Endodermal cell (in vitro differentiated cells): ENCODE results near the gene NTN3. TPM values are rescaled to one million over a fixed set of nuclear protein-coding genes. Genes with fewer than 3 reads are reported as not detected.
"Not testable (repeated sequence)": the region's sequence is repeated elsewhere in the genome, so short reads cannot be mapped to it uniquely, and the experiment has no call there.

Experiments
- DNase-seq: peaks from one replicate; pipeline ENCODE4 v3.0.0-alpha.2; 2017
- H3K27ac ChIP-seq: 2 replicates; pipeline ENCODE4 v1.5.1; 2013; ENCODE audit warnings: mild to moderate bottlenecking, low read depth, low read length, moderate library complexity
- H3K27me3 ChIP-seq: 2 replicates; pipeline ENCODE4 v1.6.1; 2013; ENCODE audit warnings: mild to moderate bottlenecking, low read length, moderate library complexity; ENCODE audit not compliant: insufficient read depth, control insufficient read depth, poor library complexity, severe bottlenecking
- H3K36me3 ChIP-seq: 2 replicates; pipeline ENCODE4 v1.7.0; 2013; ENCODE audit warnings: mild to moderate bottlenecking, low read length, moderate library complexity; ENCODE audit not compliant: control insufficient read depth, insufficient read depth
- H3K4me1 ChIP-seq: one replicate; pipeline ENCODE4 v1.7.0; 2013; ENCODE audit warnings: low read length; ENCODE audit not compliant: control insufficient read depth, insufficient read depth
- H3K4me3 ChIP-seq: 2 replicates; pipeline ENCODE4 v1.5.1; 2013; ENCODE audit warnings: mild to moderate bottlenecking, low read length, moderate library complexity
- H3K9ac ChIP-seq: 2 replicates; pipeline ENCODE4 v1.6.1; 2013; ENCODE audit warnings: mild to moderate bottlenecking, low read length, moderate library complexity; ENCODE audit not compliant: poor library complexity, severe bottlenecking; ENCODE audit errors: extremely low read depth
- H3K9me3 ChIP-seq: 2 replicates; pipeline ENCODE4 v1.6.1; 2013; ENCODE audit warnings: mild to moderate bottlenecking, low read length, moderate library complexity; ENCODE audit not compliant: control insufficient read depth
- H3K27ac Mint-ChIP-seq: 2 replicates; pipeline ENCODE4 v1.8.0; 2020; ENCODE audit warnings: mixed read lengths
- H3K27me3 Mint-ChIP-seq: 2 replicates; pipeline ENCODE4 v1.8.0; 2021; ENCODE audit warnings: mild to moderate bottlenecking, mixed read lengths; ENCODE audit not compliant: insufficient read depth
- H3K36me3 Mint-ChIP-seq: 2 replicates; pipeline ENCODE4 v1.8.0; 2020; ENCODE audit warnings: low read depth, mixed read lengths
- H3K4me1 Mint-ChIP-seq: 2 replicates; pipeline ENCODE4 v1.8.0; 2020; ENCODE audit warnings: mixed read lengths
- H3K4me3 Mint-ChIP-seq: 2 replicates; pipeline ENCODE4 v1.8.0; 2020; ENCODE audit warnings: mild to moderate bottlenecking, moderate library complexity, mixed read lengths
- H3K9me3 Mint-ChIP-seq: 2 replicates; pipeline ENCODE4 v1.8.0; 2020; ENCODE audit warnings: mild to moderate bottlenecking, mixed read lengths
- WGBS, 2 experiments: methylation state at CpG; one replicate each; pipeline versions ENCODE4 v1.1.5 to v1.1.7; 2013; ENCODE audit warnings: missing lambda C conversion rate in 2 of 2, mixed read lengths in 1 of 2; ENCODE audit not compliant: insufficient coverage in 1 of 2, insufficient read length in 1 of 2; 5-methylcytosine and 5-hydroxymethylcytosine counted together
- total RNA-seq, 2 donors: library from RNA; stranded (reverse); fragmentation: NEBNext Ultra II Directional in 1 of 2; extraction: Animal tissue kit (Norgen Biotek cat#: 25700) in 1 of 2; gene quantifications; 2 replicates in 1 of 2; 3 replicates in 1 of 2; pipeline ENCODE4 v1.2.1, GENCODE V29; 2021
- TF ChIP-seq, protein P1 (sequence below): fragments of 200-600 bp; sonication (generic); conservative IDR thresholded peaks from 2 replicates; pipeline ENCODE4 v1.5.0; 2021; ENCODE audit warnings: antibody characterized with exemption, mild to moderate bottlenecking

Gene NTN3
- total RNA-seq, 2 donors from 2014 or later = 0.48 to 0.62 TPM

DNA sequence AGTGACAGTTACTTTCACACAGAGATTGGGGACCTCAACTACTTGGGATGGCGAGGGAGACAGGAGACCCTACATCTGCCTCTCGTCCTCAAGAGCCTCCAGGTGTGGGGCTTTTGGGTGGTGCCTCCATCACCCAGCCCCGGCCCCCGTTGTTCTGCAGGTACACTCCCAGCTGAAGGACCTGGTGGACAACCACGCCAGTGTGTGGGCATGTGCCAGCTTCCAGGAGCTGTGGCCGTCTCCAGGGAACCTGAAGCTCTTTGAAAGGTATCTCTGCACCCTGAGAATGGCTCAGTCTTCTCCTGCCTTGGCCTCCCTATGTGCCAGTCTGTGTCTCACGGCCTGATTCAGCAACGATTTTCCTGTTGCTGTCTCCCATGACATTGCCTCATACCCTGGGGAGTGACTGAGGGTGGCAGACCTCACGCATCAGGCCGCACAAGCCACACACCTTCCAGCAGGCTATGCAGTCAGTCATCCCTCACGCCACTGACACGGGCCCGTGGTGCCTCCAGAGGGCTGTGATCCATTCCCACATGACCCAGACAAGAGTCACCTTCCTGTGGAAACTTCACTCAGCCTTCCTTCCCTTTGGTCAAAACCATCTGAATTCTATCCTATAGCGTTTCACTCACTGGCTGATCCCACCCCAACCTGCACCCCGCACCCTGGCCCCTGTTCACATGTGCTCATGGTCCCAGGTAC, 38.1 kb upstream of the NTN3 start:
- Histone ChIP-seq H3K36me3 (peaks cover 66% of the 10 kb centered on the region), H3K27ac (no peak overlapping the region), H3K9me3 (no peaks in the 10 kb centered on the region), H3K9ac (no peak overlapping the region), H3K27me3 (no peaks in the 10 kb centered on the region), H3K4me3 (no peak overlapping the region), H3K4me1 (peaks cover 9% of the 10 kb centered on the region)
- TF ChIP-seq, protein P1, sequence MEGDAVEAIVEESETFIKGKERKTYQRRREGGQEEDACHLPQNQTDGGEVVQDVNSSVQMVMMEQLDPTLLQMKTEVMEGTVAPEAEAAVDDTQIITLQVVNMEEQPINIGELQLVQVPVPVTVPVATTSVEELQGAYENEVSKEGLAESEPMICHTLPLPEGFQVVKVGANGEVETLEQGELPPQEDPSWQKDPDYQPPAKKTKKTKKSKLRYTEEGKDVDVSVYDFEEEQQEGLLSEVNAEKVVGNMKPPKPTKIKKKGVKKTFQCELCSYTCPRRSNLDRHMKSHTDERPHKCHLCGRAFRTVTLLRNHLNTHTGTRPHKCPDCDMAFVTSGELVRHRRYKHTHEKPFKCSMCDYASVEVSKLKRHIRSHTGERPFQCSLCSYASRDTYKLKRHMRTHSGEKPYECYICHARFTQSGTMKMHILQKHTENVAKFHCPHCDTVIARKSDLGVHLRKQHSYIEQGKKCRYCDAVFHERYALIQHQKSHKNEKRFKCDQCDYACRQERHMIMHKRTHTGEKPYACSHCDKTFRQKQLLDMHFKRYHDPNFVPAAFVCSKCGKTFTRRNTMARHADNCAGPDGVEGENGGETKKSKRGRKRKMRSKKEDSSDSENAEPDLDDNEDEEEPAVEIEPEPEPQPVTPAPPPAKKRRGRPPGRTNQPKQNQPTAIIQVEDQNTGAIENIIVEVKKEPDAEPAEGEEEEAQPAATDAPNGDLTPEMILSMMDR = no peak
- Mint-ChIP-seq H3K9me3 (no peaks in the 10 kb centered on the region), H3K36me3 (peaks cover 48% of the 10 kb centered on the region), H3K27me3 (peaks cover 1% of the 10 kb centered on the region), H3K4me1 (peaks cover 18% of the 10 kb centered on the region), H3K27ac (no peak overlapping the region), H3K4me3 (no peak overlapping the region)
- WGBS, 2 experiments = 92 to 97% methylated on average over 9 to 15 of the region's 15 CpGs
- DNase-seq = no peak

DNA sequence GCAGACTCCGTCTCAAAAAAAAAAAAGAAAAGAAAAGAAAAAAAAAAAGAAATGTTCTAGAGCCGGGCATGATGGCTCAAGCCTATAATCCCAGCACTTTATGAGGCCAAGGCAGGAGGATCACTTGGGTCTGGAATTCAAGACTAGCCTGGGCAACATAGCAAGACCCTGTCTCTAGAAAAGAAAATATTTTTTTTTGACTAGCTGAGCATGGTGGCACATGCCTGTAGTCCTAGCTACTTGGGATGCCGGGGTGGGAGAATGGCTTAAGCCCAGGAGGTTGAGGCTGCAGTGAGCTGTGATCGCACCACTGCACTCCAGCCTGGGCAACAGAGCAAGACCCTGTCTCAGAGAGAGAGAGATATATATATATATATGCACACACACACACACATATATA, 35.9 kb upstream of the NTN3 start:
- not testable (repeated sequence) for H3K27me3 ChIP-seq, H3K27ac ChIP-seq, H3K4me1 Mint-ChIP-seq, H3K9me3 ChIP-seq, H3K4me3 Mint-ChIP-seq, H3K9ac ChIP-seq, DNase-seq, H3K27ac Mint-ChIP-seq, H3K27me3 Mint-ChIP-seq, H3K9me3 Mint-ChIP-seq, H3K4me1 ChIP-seq, H3K4me3 ChIP-seq
- peaks cover 69% of the 10 kb centered on the region for H3K36me3 Mint-ChIP-seq
- peaks cover 88% of the 10 kb centered on the region for H3K36me3 ChIP-seq
- 76% methylated on average over 3 of the region's 4 CpGs; no CpG with 5 or more reads in 1 of the 2 experiments for WGBS, 2 experiments

DNA sequence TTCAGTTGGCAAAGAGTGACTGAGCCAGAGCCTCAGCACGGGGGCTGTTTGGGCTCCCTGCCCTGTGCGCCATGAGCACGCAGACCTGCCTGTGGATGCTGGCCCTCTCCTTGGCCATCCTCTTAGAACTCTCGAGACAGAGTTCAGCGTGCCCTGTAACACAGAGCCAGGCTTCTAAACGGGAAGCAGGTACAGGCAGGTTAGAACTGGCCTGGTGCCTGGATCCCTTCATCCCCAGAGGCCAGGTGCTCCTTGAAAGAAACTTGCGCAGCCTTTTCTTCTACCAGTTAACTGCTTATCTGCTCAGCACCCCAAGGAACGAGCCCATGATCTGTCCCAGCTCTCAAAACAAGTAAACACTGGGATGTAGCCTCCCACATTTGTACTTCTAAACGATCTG, 35.0 kb upstream of the NTN3 start:
- Mint-ChIP-seq H3K36me3 (peaks cover 74% of the 10 kb centered on the region), H3K4me3 (no peak overlapping the region), H3K27ac (no peak overlapping the region), H3K4me1 (peaks cover under 1% of the 10 kb centered on the region), H3K9me3 (no peaks in the 10 kb centered on the region), H3K27me3 (no peaks in the 10 kb centered on the region)
- no peak for DNase-seq
- Histone ChIP-seq H3K9ac (no peak overlapping the region), H3K4me1 (peaks cover under 1% of the 10 kb centered on the region), H3K9me3 (no peaks in the 10 kb centered on the region), H3K27ac (no peak overlapping the region), H3K4me3 (no peak overlapping the region), H3K36me3 (peaks cover 89% of the 10 kb centered on the region), H3K27me3 (no peaks in the 10 kb centered on the region)
- 96 to 98% methylated on average over 6 to 9 of the region's 9 CpGs for WGBS, 2 experiments
- TF ChIP-seq, protein P1 = no peak
